CD4-positive, alpha-beta T cell treated with Interleukin-6 at 100 ng/mL for 8 hours (primary cell): Measurements from ENCODE around the gene PLEKHH1.
A peak's percentile ranks its signal among the peaks of the same experiment; 100 is the strongest.

Source experiments
- DNase-seq: peaks from one replicate; pipeline ENCODE4 v3.0.0-alpha.2; 2020; ENCODE audit warnings: mixed read lengths, low spot score

Gene PLEKHH1

GRCh38 chr14:67510836-67511235 lies 22.3 kb upstream of the PLEKHH1 start:
- no peak for DNase-seq

DNA sequence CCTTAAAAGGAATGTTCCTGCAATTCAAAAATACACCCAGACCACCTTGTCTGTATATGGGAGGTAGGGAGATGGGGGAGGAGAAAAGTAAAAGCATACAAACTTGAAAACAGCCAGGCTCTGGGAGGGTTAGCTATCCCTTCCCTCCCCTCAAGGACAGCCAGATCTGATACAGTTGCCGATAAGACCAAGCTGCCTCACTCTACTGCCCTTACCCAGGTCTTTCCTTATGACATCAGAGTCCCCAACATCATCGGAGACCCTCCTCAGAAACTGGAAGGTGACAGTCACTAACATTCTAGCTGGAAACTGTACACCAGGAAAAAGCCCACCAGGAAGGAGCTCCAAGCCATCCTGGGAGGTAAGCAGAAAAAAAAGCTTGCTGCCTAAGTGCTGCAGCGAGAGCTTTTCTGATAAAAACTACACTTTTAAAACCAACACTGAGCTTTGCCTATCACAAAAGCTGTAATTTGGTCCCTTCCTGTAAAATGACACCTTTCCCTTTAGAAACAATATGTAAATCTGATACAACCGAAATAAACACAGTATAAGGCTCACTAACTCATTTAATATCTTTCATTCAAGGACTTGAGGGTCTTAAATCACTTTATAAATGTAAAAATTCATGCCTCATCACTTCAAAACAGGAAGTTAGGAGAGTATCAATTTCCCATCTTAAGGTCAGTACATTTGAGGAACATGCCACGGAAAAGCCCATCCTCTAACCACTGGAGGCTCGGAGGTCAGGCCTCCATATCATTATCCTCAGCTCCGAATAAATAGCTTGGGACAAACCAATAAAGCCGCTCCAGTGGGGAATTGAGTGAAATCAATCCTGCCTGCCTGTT lies 20.4 kb upstream of the PLEKHH1 start:
- no peak for DNase-seq

- DNase-seq: no peak
Measured at GRCh38 chr14:67513631-67514108, 19.4 kb upstream of the PLEKHH1 start.

DNA sequence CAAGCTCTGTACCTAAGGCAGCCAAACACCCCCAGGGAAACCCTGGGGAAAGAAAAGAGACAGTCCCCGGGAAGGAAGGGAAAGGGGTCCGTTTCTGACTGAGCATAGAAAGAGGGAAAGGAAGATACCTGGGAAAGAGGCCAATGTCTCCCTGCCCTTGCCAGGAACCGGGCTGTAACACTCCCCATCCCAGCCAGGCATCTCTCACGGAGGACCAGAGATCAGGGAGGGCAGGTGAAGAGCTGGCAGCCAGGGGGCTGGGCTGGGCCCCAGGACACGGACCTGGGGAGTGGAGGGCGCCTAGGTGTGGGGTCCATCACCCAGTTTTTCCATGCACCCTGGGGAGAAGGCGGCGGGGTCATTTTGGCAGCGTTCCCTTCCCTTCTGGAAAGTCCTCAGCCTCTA lies 18.9 kb upstream of the PLEKHH1 start:
- DNase-seq: no peak

- DNase-seq: peak; percentile 28
Measured at GRCh38 chr14:67514650-67515385, 18.3 kb upstream of the PLEKHH1 start.

DNA sequence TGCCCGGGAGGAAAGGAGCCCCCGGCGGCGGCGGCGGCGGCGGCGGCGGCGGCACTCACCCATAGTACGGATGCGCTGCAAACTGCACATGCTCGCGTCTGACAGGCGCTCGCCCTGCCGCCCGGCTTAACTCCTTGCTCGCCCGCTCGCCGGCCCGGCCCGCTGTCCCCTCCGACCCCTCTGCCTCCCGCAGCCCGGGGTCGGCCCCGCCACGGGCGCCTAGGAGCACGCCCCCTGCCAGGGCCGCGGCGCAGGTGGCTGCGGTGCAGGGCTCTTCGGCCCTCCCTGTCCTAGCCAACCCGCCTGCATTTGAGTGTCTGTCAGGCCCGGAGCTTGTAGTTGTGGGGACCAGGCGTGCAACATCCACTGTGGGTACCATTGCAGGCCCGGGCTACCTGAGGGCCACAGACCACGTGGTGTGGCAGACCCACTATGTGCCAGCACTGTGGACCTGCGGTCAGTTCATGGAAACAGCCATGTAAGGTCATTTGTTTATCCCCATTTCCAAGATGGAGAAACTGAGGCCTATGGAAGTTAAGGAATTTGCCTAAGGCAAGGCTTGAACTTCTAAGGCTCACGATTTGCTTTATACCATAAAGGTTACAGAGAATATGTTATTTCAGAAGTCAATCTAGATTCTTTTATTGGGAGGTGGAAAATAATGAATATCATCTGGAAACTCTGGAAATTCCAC lies 17.6 kb upstream of the PLEKHH1 start:
- DNase-seq: peak; percentile 26

GRCh38 chr14:67516676-67517075 lies 16.4 kb upstream of the PLEKHH1 start:
- DNase-seq: no peak

GRCh38 chr14:67517083-67517482 lies 16.0 kb upstream of the PLEKHH1 start:
- no peak for DNase-seq

DNA sequence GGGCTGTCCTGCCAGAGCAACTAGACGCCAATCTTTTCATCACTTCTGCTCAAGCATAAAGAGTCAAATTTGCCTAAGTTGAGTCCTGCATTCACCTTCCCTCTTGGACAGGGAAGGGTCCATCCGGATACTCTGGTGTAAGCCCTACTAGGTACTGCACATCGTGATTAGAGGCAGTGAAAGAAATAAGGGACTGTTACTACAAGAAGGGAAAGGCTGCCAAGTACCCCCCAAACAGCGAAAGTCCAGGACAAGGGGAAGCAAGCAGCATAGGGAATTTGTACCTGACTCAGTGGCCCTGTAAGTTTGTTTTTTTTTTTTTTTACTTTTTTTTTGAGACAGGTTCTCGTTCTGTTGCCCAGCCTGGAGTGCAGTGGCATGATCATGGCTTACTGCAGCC lies 13.7 kb upstream of the PLEKHH1 start:
- DNase-seq: no peak

- no peak for DNase-seq
Measured at GRCh38 chr14:67520482-67520881, 12.6 kb upstream of the PLEKHH1 start.

GRCh38 chr14:67522270-67522669 lies 10.8 kb upstream of the PLEKHH1 start:
- DNase-seq: no peak

GRCh38 chr14:67523764-67524633 lies 9.1 kb upstream of the PLEKHH1 start:
- DNase-seq: no peak

GRCh38 chr14:67524634-67524963 lies 8.5 kb upstream of the PLEKHH1 start:
- DNase-seq: no peak

DNA sequence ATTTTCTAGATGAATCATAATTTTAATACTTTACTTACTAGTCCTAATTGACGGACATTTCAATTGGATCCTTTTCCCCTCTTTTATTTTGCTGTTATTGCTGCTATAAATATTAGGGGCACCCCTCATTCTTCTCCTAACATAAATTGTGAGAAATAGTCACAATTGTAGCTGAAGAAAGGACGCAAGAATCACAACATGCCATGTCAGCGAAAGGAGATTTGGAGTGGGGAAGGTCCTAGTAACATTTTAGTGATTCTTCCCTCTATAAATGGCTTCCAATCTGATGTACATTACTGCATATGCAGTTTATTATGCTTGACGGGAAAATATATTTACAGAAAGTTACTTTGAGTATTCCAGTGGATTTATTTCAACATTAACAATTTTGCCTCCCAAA lies 7.7 kb upstream of the PLEKHH1 start:
- no peak for DNase-seq

GRCh38 chr14:67526181-67526580 lies 6.9 kb upstream of the PLEKHH1 start:
- DNase-seq: no peak

DNA sequence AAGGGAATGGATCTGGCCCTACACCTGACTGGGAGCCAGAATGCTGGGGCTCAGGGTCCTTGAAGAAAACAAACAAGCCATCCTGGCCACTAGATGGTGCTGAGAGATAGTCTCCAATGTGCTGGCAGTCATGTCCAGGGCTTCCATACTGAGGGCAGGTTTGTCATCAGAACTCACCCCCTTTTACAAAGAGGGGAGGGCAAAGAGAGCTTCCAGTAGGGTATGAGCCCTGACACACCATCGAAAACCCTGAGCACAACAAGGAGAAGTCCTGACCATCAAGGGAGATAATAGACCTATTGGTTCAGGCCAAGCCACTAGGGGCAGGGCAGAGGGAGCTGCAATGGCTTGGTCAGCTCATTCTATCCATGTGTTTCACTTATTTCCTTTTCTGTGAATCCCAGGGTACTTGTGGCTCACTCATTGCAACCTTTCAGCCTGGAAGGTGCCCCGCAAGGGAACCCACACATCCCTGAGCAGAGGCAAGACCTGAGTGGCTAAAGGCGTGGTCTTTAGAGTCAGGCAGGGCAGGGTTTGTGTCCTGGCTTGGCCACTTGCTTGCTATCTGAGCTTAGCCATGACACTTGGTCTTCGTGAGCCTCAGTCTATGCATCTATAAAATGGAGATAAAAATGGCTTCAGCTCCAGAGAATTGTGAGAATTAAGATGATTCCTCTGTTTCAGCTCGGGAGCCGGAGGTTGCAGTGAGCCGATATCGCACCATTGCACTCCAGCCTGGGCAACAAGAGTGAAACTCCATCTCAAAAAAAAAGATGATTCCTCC lies 6.2 kb upstream of the PLEKHH1 start:
- peak; percentile 41 for DNase-seq

GRCh38 chr14:67527756-67528155 lies 5.3 kb upstream of the PLEKHH1 start:
- DNase-seq: no peak

DNA sequence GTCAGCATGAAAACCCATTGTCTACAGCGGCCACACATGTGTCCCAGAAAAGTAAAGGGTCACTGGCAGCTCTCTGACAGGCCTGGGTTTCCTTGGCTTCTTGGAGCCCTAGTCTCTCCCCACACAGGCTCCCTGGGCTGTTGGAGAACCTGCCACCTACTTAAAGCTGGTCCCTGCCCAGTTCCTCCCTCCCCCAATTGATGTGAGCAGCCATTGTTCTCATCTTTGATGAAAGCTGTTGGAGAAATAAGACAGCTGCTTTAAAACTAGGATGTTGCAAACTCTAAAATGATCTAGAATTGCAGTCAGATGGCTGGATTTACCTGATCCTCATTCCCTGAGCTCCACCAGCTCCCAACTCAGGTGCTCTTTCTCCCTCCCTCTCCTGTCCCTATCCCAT lies 4.8 kb upstream of the PLEKHH1 start:
- no peak for DNase-seq

DNA sequence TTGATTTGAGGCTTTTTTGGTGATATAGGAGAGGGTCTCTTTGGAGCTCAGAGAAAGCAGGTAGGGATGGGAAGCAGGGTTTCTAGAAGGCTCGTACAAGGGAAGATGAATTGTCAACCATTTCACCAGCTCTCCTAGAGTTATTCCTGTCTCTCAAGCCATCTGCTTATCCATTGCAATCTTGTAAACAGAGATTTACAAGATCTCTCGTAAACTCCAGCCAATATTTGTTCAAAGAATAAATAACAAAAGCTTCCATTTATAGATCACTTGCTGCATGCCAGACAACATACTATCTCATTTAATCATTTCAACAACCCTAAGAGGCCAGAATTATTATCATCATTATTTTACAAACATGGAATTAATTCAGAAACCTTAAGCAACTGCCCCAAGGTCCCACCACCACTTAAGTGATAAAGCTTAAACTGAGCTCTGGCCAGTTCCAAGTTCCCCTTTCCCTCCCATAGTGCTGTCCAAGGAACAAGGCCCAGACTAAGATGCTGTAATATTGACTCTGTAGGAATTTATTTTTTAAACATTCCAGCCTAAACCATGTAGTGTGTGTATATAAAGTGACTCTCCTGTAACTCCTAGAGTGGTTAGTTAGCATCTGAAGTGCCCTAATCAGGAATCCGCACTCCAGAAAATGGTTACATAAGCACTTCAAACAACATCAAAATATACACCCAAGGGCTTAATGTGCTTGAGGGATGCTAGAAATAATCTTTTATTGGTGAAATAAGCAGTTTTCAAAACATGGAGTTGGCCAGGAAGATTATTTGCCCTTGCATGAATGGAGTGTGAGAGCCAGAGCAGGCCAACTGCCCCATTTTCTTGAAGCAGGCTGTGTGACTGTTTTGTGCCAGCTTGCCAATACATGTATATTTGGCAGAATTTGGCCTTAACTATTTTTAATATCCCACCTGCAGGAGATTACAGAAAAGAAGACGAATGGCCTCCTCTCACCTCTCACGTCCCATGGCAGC lies 2.8 kb upstream of the PLEKHH1 start:
- DNase-seq: no peak

- DNase-seq: no peak
Measured at GRCh38 chr14:67532606-67532997, 488 bp upstream of the PLEKHH1 start.
